GM23338 (cell line): ENCODE results near the gene CCNG1. TPM values are rescaled to one million over a fixed set of nuclear protein-coding genes. Genes with fewer than 3 reads are reported as not detected.

ENCODE experiments used
- ATAC-seq: fragments of 200-7000 bp; cut with Tn5 transposase; 3 replicates; pipeline ENCODE4 v1.9.1; 2020
- DNase-seq: peaks from one replicate; pipeline ENCODE4 v3.0.0-alpha.2; 2015; ENCODE audit warnings: low spot score
- H2AFZ ChIP-seq: fragments of 200-600 bp; sonication (generic); 2 replicates; pipeline ENCODE4 v1.8.0; 2016; ENCODE audit warnings: antibody characterized with exemption, mild to moderate bottlenecking, moderate library complexity
- H3F3A ChIP-seq: fragments of 200-600 bp; sonication (generic); replicated peaks from 2 replicates; pipeline ENCODE4 v1.8.0; 2017; ENCODE audit warnings: antibody characterized with exemption, mixed run types, low read depth
- H3K27ac ChIP-seq: fragments of 200-600 bp; sonication (generic); 2 replicates; pipeline ENCODE4 v1.6.1; 2016; ENCODE audit warnings: low read depth
- H3K27me3 ChIP-seq: fragments of 200-600 bp; sonication (generic); 2 replicates; pipeline ENCODE4 v1.8.0; 2016; ENCODE audit warnings: mild to moderate bottlenecking, mixed run types, moderate library complexity; ENCODE audit not compliant: insufficient read depth
- H3K36me3 ChIP-seq: fragments of 200-600 bp; sonication (generic); 2 replicates; pipeline ENCODE4 v1.8.0; 2016; ENCODE audit warnings: mild to moderate bottlenecking; ENCODE audit not compliant: insufficient read depth
- H3K4me1 ChIP-seq: fragments of 200-600 bp; sonication (generic); 2 replicates; pipeline ENCODE4 v1.8.0; 2016; ENCODE audit warnings: mild to moderate bottlenecking, moderate library complexity; ENCODE audit not compliant: insufficient read depth
- H3K4me2 ChIP-seq: fragments of 200-600 bp; sonication (generic); 2 replicates; pipeline ENCODE4 v1.7.1; 2017; ENCODE audit warnings: mixed run types
- H3K4me3 ChIP-seq: fragments of 200-600 bp; sonication (generic); 2 replicates; pipeline ENCODE4 v1.6.1; 2016; ENCODE audit warnings: mixed run types
- H3K79me2 ChIP-seq: fragments of 200-600 bp; sonication (generic); replicated peaks from 2 replicates; pipeline ENCODE4 v1.8.0; 2017; ENCODE audit warnings: mild to moderate bottlenecking; ENCODE audit not compliant: insufficient read depth
- H3K9me2 ChIP-seq: fragments of 200-600 bp; sonication (generic); 2 replicates; pipeline ENCODE4 v1.8.0; 2017; ENCODE audit not compliant: insufficient read depth
- H4K20me1 ChIP-seq: fragments of 200-600 bp; sonication (generic); replicated peaks from 2 replicates; pipeline ENCODE4 v1.8.0; 2017; ENCODE audit warnings: mild to moderate bottlenecking; ENCODE audit not compliant: insufficient read depth
- H3K27ac Mint-ChIP-seq: 2 replicates; pipeline ENCODE4 v1.8.0; 2020; ENCODE audit warnings: inconsistent platforms, mild to moderate bottlenecking, moderate library complexity, mixed read lengths
- H3K27me3 Mint-ChIP-seq: 3 replicates; pipeline ENCODE4 v1.8.0; 2022; ENCODE audit warnings: low read depth, mild to moderate bottlenecking, moderate library complexity, mixed read lengths, inconsistent platforms; ENCODE audit not compliant: insufficient read depth, poor library complexity
- H3K36me3 Mint-ChIP-seq: 3 replicates; pipeline ENCODE4 v1.8.0; 2021; ENCODE audit warnings: low read depth, mild to moderate bottlenecking, inconsistent platforms, moderate library complexity, mixed read lengths
- H3K4me1 Mint-ChIP-seq: 3 replicates; pipeline ENCODE4 v1.8.0; 2020; ENCODE audit warnings: mild to moderate bottlenecking, inconsistent platforms, mixed read lengths
- H3K4me3 Mint-ChIP-seq: 3 replicates; pipeline ENCODE4 v1.8.0; 2021; ENCODE audit warnings: moderate library complexity, mild to moderate bottlenecking, inconsistent platforms, mixed read lengths
- H3K9me3 Mint-ChIP-seq: 3 replicates; pipeline ENCODE4 v1.8.0; 2020; ENCODE audit warnings: moderate library complexity, mild to moderate bottlenecking, inconsistent platforms, mixed read lengths
- EZH2 ChIP-seq: fragments of 200-600 bp; sonication (generic); IDR thresholded peaks from one replicate; pipeline ENCODE4 v1.8.0; 2017; ENCODE audit warnings: antibody characterized with exemption, mild to moderate bottlenecking, low read depth; ENCODE audit not compliant: unreplicated experiment
- EZH2phosphoT487 ChIP-seq: fragments of 200-600 bp; sonication (generic); IDR thresholded peaks from one replicate; pipeline ENCODE4 v1.8.1; 2018; ENCODE audit warnings: antibody characterized with exemption; ENCODE audit not compliant: unreplicated experiment
- JUNB ChIP-seq: IDR thresholded peaks from one replicate; pipeline ENCODE4 v1.6.1; 2016; ENCODE audit warnings: antibody characterized with exemption; ENCODE audit not compliant: unreplicated experiment
- NANOG ChIP-seq: IDR thresholded peaks from 2 replicates; pipeline ENCODE4 v1.6.1; 2016; ENCODE audit warnings: antibody characterized with exemption, borderline replicate concordance
- STAT1 ChIP-seq: IDR thresholded peaks from one replicate; pipeline ENCODE4 v1.6.1; 2016; ENCODE audit warnings: antibody characterized with exemption; ENCODE audit not compliant: unreplicated experiment
- ZNF114 ChIP-seq: fragments of 250-450 bp; sonication (Bioruptor Pico); IDR thresholded peaks from 2 replicates; pipeline ENCODE4 v1.5.0; 2020; ENCODE audit warnings: mild to moderate bottlenecking, moderate library complexity
- ZNF331 ChIP-seq: fragments of 250-450 bp; sonication (Bioruptor Pico); IDR thresholded peaks from 2 replicates; pipeline ENCODE4 v1.5.0; 2020; ENCODE audit warnings: low read depth, mild to moderate bottlenecking, moderate library complexity
- polyA plus RNA-seq: library from polyadenylated mRNA; unstranded; fragments of >200 nt; fragmentation: Nextera tagmentation; extraction: Ambion mirVana; gene quantifications from 2 replicates; pipeline ENCODE4 v1.2.1, GENCODE V29; 2016
- total RNA-seq: library from RNA; depleted of rRNA; stranded (reverse); fragments of >200 nt; shearing (Covaris generic); gene quantifications from 2 replicates; pipeline ENCODE4 v1.2.3, GENCODE V29; 2014
- TF ChIP-seq, protein P1 (sequence below), 2 experiments: fragments of 200-600 bp in 1 of 2; sonication (generic) in 1 of 2; conservative IDR thresholded peaks; 2 replicates each; pipeline versions ENCODE4 v1.5.1 to v1.6.1; 2016 to 2017; ENCODE audit warnings: antibody characterized with exemption in 2 of 2, low read depth in 2 of 2, mild to moderate bottlenecking in 2 of 2, moderate library complexity in 1 of 2
- TF ChIP-seq, protein P2 (sequence below): IDR thresholded peaks from 2 replicates; pipeline ENCODE4 v1.6.1; 2016; ENCODE audit warnings: antibody characterized with exemption
- TF ChIP-seq, protein P3 (sequence below): fragments of 250-450 bp; sonication (Bioruptor Pico); IDR thresholded peaks from 2 replicates; pipeline ENCODE4 v1.5.0; 2020; ENCODE audit warnings: mild to moderate bottlenecking, moderate library complexity

The CCNG1 gene
- total and polyA plus RNA-seq, 2 experiments from 2014 or later: 431 to 496 TPM

DNA sequence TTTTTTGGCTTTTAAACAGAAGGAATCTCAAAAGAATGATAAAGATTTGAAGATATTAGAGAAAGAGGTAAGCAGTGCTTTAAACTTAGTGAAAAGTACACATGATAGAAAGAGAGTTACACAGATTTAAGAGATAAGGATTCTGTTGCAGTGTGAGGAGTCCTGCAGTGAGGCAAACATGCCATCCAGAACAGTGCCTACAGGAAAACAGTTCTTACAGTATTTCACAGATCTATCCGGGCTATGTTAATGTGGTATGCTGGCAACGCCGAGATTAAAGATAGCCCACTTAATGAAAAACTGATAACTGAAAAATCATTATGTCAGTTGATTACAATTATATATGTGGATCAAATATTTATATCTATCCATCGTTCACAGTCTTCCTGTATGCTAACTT is 30.3 kb downstream of the CCNG1 start:
- peaks cover 71% of the 10 kb centered on the region for H3K36me3 ChIP-seq
- no peaks in the 10 kb centered on the region for H3K27me3 ChIP-seq
- H4K20me1 ChIP-seq: no peaks in the 10 kb centered on the region; the same call in 1 of the 2 replicates
- Mint-ChIP-seq H3K27ac (no peak overlapping the region), H3K4me1 (no peaks in the 10 kb centered on the region), H3K4me3 (no peak overlapping the region), H3K27me3 (no peaks in the 10 kb centered on the region), H3K36me3 (peaks cover 74% of the 10 kb centered on the region), H3K9me3 (no peaks in the 10 kb centered on the region)
- no peaks in the 10 kb centered on the region for H3F3A ChIP-seq
- TF ChIP-seq, protein P1, sequence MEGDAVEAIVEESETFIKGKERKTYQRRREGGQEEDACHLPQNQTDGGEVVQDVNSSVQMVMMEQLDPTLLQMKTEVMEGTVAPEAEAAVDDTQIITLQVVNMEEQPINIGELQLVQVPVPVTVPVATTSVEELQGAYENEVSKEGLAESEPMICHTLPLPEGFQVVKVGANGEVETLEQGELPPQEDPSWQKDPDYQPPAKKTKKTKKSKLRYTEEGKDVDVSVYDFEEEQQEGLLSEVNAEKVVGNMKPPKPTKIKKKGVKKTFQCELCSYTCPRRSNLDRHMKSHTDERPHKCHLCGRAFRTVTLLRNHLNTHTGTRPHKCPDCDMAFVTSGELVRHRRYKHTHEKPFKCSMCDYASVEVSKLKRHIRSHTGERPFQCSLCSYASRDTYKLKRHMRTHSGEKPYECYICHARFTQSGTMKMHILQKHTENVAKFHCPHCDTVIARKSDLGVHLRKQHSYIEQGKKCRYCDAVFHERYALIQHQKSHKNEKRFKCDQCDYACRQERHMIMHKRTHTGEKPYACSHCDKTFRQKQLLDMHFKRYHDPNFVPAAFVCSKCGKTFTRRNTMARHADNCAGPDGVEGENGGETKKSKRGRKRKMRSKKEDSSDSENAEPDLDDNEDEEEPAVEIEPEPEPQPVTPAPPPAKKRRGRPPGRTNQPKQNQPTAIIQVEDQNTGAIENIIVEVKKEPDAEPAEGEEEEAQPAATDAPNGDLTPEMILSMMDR (conservative IDR thresholded peaks at IDR 0.05; ENCODE audit: low read depth in 2 of 2): no peak
- TF ChIP-seq, protein P2, sequence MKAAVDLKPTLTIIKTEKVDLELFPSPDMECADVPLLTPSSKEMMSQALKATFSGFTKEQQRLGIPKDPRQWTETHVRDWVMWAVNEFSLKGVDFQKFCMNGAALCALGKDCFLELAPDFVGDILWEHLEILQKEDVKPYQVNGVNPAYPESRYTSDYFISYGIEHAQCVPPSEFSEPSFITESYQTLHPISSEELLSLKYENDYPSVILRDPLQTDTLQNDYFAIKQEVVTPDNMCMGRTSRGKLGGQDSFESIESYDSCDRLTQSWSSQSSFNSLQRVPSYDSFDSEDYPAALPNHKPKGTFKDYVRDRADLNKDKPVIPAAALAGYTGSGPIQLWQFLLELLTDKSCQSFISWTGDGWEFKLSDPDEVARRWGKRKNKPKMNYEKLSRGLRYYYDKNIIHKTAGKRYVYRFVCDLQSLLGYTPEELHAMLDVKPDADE: no peak
- TF ChIP-seq JUNB: no peak
- TF ChIP-seq NANOG: no peak
- TF ChIP-seq, protein P3, sequence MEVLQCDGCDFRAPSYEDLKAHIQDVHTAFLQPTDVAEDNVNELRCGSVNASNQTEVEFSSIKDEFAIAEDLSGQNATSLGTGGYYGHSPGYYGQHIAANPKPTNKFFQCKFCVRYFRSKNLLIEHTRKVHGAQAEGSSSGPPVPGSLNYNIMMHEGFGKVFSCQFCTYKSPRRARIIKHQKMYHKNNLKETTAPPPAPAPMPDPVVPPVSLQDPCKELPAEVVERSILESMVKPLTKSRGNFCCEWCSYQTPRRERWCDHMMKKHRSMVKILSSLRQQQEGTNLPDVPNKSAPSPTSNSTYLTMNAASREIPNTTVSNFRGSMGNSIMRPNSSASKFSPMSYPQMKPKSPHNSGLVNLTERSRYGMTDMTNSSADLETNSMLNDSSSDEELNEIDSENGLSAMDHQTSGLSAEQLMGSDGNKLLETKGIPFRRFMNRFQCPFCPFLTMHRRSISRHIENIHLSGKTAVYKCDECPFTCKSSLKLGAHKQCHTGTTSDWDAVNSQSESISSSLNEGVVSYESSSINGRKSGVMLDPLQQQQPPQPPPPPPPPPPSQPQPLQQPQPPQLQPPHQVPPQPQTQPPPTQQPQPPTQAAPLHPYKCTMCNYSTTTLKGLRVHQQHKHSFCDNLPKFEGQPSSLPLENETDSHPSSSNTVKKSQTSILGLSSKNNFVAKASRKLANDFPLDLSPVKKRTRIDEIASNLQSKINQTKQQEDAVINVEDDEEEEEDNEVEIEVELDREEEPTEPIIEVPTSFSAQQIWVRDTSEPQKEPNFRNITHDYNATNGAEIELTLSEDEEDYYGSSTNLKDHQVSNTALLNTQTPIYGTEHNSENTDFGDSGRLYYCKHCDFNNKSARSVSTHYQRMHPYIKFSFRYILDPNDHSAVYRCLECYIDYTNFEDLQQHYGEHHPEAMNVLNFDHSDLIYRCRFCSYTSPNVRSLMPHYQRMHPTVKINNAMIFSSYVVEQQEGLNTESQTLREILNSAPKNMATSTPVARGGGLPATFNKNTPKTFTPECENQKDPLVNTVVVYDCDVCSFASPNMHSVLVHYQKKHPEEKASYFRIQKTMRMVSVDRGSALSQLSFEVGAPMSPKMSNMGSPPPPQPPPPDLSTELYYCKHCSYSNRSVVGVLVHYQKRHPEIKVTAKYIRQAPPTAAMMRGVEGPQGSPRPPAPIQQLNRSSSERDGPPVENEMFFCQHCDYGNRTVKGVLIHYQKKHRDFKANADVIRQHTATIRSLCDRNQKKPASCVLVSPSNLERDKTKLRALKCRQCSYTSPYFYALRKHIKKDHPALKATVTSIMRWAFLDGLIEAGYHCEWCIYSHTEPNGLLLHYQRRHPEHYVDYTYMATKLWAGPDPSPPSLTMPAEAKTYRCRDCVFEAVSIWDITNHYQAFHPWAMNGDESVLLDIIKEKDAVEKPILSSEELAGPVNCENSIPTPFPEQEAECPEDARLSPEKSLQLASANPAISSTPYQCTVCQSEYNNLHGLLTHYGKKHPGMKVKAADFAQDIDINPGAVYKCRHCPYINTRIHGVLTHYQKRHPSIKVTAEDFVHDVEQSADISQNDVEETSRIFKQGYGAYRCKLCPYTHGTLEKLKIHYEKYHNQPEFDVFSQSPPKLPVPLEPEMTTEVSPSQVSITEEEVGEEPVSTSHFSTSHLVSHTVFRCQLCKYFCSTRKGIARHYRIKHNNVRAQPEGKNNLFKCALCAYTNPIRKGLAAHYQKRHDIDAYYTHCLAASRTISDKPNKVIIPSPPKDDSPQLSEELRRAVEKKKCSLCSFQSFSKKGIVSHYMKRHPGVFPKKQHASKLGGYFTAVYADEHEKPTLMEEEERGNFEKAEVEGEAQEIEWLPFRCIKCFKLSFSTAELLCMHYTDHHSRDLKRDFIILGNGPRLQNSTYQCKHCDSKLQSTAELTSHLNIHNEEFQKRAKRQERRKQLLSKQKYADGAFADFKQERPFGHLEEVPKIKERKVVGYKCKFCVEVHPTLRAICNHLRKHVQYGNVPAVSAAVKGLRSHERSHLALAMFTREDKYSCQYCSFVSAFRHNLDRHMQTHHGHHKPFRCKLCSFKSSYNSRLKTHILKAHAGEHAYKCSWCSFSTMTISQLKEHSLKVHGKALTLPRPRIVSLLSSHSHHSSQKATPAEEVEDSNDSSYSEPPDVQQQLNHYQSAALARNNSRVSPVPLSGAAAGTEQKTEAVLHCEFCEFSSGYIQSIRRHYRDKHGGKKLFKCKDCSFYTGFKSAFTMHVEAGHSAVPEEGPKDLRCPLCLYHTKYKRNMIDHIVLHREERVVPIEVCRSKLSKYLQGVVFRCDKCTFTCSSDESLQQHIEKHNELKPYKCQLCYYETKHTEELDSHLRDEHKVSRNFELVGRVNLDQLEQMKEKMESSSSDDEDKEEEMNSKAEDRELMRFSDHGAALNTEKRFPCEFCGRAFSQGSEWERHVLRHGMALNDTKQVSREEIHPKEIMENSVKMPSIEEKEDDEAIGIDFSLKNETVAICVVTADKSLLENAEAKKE (CRISPR knock-in tag): no peak
- no peak for TF ChIP-seq ZNF331
- TF ChIP-seq EZH2phosphoT487: no peak
- no peak for TF ChIP-seq STAT1
- TF ChIP-seq ZNF114: no peak
- no peak for TF ChIP-seq EZH2
- ATAC-seq (no peak), DNase-seq (no peak)
- peaks cover 24% of the 10 kb centered on the region for H3K79me2 ChIP-seq
- no peak overlapping the region for H3K4me3 ChIP-seq
- H3K4me2 ChIP-seq: no peak overlapping the region
- H3K4me1 ChIP-seq: no peaks in the 10 kb centered on the region; the same call in 1 of the 2 replicates
- H3K9me2 ChIP-seq: no peaks in the 10 kb centered on the region
- H3K27ac ChIP-seq: no peak overlapping the region
- no peak overlapping the region for H2AFZ ChIP-seq
